ENCODE measurements around the gene ZCCHC17.
A peak's percentile ranks its signal among the peaks of the same experiment; 100 is the strongest.

Gene ZCCHC17

GRCh38 chr1:31373056-31373896, 76.4 kb downstream of the ZCCHC17 start, which contains the start of gene FABP3:
FABP3 (minus strand) TSS chr1:31373076; CDS start chr1:31373014, 62 bp downstream.
- H3K4me3 ChIP-seq (ENCODE audit: low read length, poor library complexity, severe bottlenecking): peak within 1 kb of the TSS; percentile 44
- H2AFZ ChIP-seq (ENCODE audit: low read length): no peak within 1 kb of the TSS; the same call in 1 of the 2 replicates
- peak within 1 kb of the TSS; percentile 59 for H3K4me2 ChIP-seq (ENCODE audit: low read depth, low read length, poor library complexity, severe bottlenecking)
- no peaks in the 10 kb centered on the region for H3K4me1 ChIP-seq (ENCODE audit: insufficient read depth, low read length, poor library complexity, severe bottlenecking)
- H4K20me1 ChIP-seq (ENCODE audit: insufficient read depth, low read length, poor library complexity, severe bottlenecking): no peaks in the 10 kb centered on the region
- no peaks in the 10 kb centered on the region for H3K9me2 ChIP-seq (replicated peaks; ENCODE audit: low read depth, low read length)
- H3K9me3 ChIP-seq (ENCODE audit: insufficient read depth, low read depth, low read length): no peaks in the 10 kb centered on the region
- no peaks in the 10 kb centered on the region for H3K36me3 ChIP-seq (ENCODE audit: insufficient read depth, low read length)
- no peaks in the 10 kb centered on the region for H3K79me2 ChIP-seq (ENCODE audit: insufficient read depth, low read length)
- H3K27me3 ChIP-seq (ENCODE audit: insufficient read depth, low read length, poor library complexity, severe bottlenecking): no peaks in the 10 kb centered on the region
- peak within 1 kb of the TSS; percentile 42 for H3K9ac ChIP-seq (ENCODE audit: low read depth, low read length, poor library complexity, severe bottlenecking)
- TF ChIP-seq EZH2phosphoT487 (IDR thresholded peaks at IDR 0.05; ENCODE audit: borderline replicate concordance): no peak
- TF ChIP-seq, protein P1, sequence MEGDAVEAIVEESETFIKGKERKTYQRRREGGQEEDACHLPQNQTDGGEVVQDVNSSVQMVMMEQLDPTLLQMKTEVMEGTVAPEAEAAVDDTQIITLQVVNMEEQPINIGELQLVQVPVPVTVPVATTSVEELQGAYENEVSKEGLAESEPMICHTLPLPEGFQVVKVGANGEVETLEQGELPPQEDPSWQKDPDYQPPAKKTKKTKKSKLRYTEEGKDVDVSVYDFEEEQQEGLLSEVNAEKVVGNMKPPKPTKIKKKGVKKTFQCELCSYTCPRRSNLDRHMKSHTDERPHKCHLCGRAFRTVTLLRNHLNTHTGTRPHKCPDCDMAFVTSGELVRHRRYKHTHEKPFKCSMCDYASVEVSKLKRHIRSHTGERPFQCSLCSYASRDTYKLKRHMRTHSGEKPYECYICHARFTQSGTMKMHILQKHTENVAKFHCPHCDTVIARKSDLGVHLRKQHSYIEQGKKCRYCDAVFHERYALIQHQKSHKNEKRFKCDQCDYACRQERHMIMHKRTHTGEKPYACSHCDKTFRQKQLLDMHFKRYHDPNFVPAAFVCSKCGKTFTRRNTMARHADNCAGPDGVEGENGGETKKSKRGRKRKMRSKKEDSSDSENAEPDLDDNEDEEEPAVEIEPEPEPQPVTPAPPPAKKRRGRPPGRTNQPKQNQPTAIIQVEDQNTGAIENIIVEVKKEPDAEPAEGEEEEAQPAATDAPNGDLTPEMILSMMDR (conservative IDR thresholded peaks at IDR 0.05; ENCODE audit: low read length): no peak
- no peaks in the 10 kb centered on the region for H3F3A ChIP-seq (ENCODE audit: low read depth)

- TF ChIP-seq EZH2phosphoT487 (IDR thresholded peaks at IDR 0.05; ENCODE audit: borderline replicate concordance): no peak
- TF ChIP-seq, protein P1 (conservative IDR thresholded peaks at IDR 0.05; ENCODE audit: low read length): no peak
These were observed 77.2 kb downstream of the ZCCHC17 start for GRCh38 chr1:31373897-31374486.

DNA sequence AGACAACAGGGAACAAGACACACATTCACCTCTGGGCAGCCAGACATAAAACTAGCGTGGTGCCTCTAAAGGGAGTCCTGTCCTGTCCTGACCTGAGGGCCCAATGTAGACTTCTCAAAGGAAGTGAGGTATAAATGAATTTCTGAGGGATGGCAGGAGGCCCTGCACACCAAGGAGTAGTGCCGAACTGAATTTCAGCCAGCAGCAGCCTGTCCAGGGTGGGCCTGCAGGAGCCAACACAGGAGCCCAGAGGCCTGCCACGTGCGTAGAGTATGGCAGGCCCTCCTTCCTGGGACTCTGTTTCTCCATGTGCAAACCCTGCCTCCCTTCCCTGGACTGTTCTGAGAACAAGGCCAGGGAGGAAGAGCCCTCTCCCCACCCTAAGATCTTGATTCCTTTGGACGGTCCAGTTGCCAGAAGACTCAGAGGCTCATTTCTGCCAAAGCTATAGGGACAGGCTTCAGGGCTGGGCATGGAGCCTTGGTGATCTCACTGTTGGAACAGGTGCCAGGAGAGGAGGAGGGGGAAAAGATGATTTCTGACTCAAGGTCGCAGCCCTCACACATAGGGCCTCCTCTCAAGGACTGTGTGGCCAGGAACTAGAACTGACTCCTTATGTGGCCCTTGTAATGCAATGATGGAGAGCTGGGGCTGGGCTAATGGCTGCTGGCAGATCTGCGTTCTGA, 77.8 kb downstream of the ZCCHC17 start:
- Histone ChIP-seq H3K9me2 (replicated peaks; ENCODE audit: low read depth, low read length) (no peaks in the 10 kb centered on the region), H3K4me1 (ENCODE audit: insufficient read depth, low read length, poor library complexity, severe bottlenecking) (no peaks in the 10 kb centered on the region)

More at GRCh38 chr1:31373897-31374486, 77.2 kb downstream of the ZCCHC17 start:
- H3K4me3 ChIP-seq (ENCODE audit: low read length, poor library complexity, severe bottlenecking): peak overlapping the region; percentile 44
- H3K36me3 ChIP-seq (ENCODE audit: insufficient read depth, low read length): no peaks in the 10 kb centered on the region
- H3K27me3 ChIP-seq (ENCODE audit: insufficient read depth, low read length, poor library complexity, severe bottlenecking): no peaks in the 10 kb centered on the region
- no peaks in the 10 kb centered on the region for H3K79me2 ChIP-seq (ENCODE audit: insufficient read depth, low read length)
- peak overlapping the region; percentile 42 for H3K9ac ChIP-seq (ENCODE audit: low read depth, low read length, poor library complexity, severe bottlenecking)
- H3F3A ChIP-seq (ENCODE audit: low read depth): no peaks in the 10 kb centered on the region
- H2AFZ ChIP-seq (ENCODE audit: low read length): no peak overlapping the region
- peak overlapping the region; percentile 59 for H3K4me2 ChIP-seq (ENCODE audit: low read depth, low read length, poor library complexity, severe bottlenecking)
- no peaks in the 10 kb centered on the region for H3K9me2 ChIP-seq (replicated peaks; ENCODE audit: low read depth, low read length)
- H4K20me1 ChIP-seq (ENCODE audit: insufficient read depth, low read length, poor library complexity, severe bottlenecking): no peaks in the 10 kb centered on the region
- H3K4me1 ChIP-seq (ENCODE audit: insufficient read depth, low read length, poor library complexity, severe bottlenecking): no peaks in the 10 kb centered on the region
- H3K9me3 ChIP-seq (ENCODE audit: insufficient read depth, low read depth, low read length): no peaks in the 10 kb centered on the region

More for the DNA sequence above, 77.8 kb downstream of the ZCCHC17 start:
- Histone ChIP-seq H4K20me1 (ENCODE audit: insufficient read depth, low read length, poor library complexity, severe bottlenecking) (no peaks in the 10 kb centered on the region), H3K4me3 (ENCODE audit: low read length, poor library complexity, severe bottlenecking) (peak overlapping the region; percentile 44), H3K4me2 (ENCODE audit: low read depth, low read length, poor library complexity, severe bottlenecking) (peak overlapping the region; percentile 59), H3K9ac (ENCODE audit: low read depth, low read length, poor library complexity, severe bottlenecking) (no peak overlapping the region), H3K27me3 (ENCODE audit: insufficient read depth, low read length, poor library complexity, severe bottlenecking) (no peaks in the 10 kb centered on the region), H2AFZ (ENCODE audit: low read length) (no peak overlapping the region), H3K79me2 (ENCODE audit: insufficient read depth, low read length) (no peaks in the 10 kb centered on the region), H3K36me3 (ENCODE audit: insufficient read depth, low read length) (no peaks in the 10 kb centered on the region), H3K9me3 (ENCODE audit: insufficient read depth, low read depth, low read length) (no peaks in the 10 kb centered on the region), H3F3A (ENCODE audit: low read depth) (no peaks in the 10 kb centered on the region)
- no peak for TF ChIP-seq EZH2phosphoT487 (IDR thresholded peaks at IDR 0.05; ENCODE audit: borderline replicate concordance)
- TF ChIP-seq, protein P1 (conservative IDR thresholded peaks at IDR 0.05; ENCODE audit: low read length): no peak

Data from Loucy (cell line).